Hematopoietic multipotent progenitor cell treated with erythropoietin and hydrocortisone succinate and interleukin-3 and kit ligand, for 6 days (in vitro differentiated cells): Measurements from ENCODE around the gene ZNF747.
"Not testable (repeated sequence)": the region's sequence is repeated elsewhere in the genome, so short reads cannot be mapped to it uniquely, and the experiment has no call there.

ENCODE experiments used
- DNase-seq: peaks from one replicate; pipeline ENCODE4 v3.0.0-alpha.2; 2015

Gene ZNF747

DNA sequence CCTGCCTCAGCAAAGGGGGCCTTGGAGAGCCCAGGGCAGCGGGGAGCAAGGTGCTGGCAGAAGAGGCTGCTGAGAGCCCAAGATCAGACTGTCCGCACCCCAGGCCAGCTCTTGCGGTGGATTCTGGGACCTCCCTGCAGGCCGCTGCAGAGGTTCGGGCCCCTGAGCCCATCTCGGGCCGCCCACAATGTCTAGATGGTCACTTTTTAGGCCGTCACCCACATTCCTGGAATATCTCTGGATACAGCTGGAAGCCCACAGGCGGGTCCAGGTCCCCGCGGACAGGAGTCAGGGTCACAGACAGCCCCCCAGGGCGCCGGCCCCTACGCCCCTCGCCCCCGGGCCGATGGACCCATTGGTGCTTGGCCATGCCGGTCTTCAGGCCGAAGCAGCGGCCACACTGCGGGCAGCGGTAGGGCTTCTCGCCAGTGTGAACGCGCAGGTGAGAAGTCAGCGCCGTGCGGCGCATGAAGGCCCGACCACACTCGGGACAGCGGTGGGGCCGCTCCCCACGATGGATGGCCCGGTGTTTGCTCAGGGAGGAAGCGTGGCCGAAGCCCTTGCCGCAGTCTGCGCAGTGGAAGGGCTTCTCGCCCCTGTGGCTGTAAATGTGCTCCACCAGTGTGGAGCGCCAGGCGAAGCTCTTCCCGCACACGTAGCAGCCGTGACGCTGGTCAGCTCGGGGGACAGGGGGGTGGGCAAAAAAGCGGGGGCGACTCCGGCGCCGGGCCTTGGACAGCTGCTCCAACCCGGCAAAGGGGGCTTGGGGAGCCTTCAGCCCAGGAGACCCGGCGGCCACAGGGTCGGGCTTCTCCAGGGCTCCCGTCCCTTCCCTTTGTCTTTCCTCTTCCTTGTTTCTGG is 2.1 kb downstream of the ZNF747 start:
- DNase-seq, result no peak

DNA sequence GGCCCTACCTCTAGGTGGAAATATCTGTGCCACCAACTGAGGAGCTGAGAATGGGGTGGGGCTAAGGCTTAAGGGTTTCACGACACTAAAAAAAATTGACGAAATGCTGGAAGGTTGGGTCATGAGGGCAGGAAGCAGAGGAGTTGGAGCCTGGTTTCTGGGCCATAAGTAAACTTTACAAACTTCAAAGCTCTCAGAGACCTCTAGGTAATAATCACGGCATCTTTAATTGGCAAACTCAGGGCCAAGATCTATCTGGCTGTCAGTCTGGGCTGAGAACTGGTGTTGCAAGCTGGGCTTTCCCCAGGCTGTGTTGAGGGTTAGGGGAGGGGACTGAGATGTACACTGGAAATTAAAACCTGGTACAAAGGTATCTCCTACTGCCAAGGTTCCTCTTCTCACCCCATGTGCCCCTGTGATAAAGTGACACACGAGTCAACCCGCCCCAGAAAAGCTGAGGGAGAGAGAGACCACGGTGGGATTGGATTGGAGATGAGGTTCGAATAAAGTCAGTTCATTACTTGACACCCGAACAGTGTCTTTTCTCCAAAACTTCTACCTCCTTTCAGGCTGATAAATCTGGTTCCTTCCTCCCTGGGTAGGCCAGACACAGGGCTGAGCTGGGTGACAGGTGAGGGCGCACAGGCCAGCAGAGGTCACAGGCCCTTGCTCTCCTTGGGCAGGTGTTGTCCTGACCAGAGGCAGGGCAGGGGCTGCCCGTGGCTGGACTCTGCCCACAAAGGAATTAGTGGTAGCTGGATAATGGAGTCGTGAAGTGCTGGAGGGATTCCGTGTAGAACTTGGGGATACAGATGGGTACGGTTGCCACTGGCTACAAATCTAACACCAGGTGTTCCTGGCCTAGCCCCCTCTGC is 4.3 kb downstream of the ZNF747 start:
- DNase-seq, result peak; percentile 38

DNA sequence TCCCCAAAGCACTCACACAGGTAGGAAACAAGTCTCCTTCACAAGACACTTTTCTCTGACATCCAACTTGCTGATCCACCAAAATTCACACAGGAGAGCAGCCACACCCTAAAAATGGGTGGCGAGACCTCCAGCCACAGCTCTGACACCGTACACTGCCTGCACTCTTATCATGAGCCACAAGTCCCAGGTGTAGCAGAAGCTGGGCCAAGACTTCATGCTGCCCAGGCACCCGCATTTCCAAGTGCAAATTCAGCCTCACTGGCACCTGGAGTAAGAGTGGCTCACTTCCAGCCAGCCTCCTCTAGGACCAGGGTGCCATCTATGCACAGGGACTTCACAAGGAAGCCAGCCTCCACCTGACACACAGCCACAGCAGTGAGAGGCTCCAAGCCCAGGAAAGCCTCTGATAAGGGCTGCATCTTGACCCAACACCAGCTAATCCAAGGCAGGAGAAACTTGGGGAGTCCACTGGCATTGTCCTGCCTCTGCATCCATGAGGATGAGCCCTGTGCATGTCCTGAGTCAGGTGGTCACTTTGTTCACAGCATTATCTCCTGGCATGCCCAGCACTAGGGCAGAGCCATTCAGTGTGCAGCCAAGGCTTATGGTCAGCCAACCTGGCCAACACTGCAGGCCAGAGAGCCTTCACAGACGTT is 5.7 kb downstream of the ZNF747 start:
- DNase-seq, result peak; percentile 68

DNA sequence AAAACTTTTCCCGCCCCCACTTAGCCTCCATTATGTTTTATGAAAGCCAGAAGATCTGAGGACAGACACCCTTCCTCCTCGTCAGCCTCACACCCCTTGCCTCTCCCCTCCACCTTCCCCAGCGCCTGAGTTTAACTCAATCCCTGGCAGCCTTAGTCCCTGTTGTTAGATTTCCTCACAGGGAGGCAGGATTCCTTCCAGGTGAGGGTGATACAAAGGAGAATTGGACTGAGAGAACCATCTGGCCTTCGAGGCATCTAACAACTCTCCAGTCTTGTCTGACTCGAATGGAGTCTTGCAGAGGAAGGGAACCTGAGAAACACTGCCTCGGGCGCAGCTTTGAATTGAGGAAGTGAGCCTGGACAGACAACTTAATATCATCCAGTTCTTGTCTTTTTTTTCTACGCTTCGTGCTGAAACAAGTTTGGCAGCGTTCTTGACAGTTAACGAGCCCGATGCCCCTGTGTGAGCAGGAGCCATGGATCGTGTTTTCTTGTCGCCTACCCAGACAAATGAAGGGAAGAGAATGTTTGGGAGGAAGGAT is 7.0 kb downstream of the ZNF747 start:
- peak; percentile 78 for DNase-seq

DNA sequence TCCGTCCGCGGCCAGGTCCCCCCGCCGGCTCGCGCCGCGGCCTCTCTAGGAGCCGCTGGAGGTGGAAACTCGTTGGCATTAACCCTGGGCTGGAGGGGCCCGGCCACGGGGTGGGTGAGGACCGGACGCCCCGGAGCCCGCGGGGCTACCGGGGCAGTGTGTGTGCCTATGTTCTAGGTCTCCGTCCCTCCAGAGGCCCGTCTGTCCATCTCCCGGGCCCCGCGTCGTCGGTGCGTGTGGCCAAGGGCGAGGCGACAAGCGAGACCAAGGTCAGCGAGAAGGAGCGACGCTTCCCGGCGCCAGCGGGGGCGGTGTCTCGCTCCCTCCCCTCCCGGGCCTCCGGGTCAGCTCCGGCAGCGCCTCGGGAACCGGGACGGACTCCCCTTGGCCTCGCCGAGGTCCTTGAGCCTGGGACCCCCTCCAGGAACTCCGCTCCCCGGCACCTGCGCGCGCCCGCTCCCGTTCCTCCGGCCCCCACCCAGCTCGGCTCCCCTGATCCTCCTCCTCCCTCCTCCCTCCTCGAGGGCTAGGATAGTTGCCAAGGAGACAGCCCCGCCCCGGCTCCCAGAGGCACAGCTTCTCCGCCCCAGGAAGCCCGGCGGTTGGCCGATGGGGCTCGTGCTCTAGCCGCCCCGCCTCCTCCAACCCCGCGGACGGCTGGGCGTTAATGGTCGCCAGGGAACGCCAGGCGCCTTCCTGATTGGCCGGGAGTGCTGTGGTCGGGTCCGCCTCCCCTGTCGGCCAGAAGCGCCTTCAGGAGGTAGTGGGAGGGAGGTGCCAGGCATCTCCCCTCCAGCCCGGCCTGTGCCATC is 7.6 kb downstream of the ZNF747 start:
- DNase-seq, result peak; percentile 99

DNA sequence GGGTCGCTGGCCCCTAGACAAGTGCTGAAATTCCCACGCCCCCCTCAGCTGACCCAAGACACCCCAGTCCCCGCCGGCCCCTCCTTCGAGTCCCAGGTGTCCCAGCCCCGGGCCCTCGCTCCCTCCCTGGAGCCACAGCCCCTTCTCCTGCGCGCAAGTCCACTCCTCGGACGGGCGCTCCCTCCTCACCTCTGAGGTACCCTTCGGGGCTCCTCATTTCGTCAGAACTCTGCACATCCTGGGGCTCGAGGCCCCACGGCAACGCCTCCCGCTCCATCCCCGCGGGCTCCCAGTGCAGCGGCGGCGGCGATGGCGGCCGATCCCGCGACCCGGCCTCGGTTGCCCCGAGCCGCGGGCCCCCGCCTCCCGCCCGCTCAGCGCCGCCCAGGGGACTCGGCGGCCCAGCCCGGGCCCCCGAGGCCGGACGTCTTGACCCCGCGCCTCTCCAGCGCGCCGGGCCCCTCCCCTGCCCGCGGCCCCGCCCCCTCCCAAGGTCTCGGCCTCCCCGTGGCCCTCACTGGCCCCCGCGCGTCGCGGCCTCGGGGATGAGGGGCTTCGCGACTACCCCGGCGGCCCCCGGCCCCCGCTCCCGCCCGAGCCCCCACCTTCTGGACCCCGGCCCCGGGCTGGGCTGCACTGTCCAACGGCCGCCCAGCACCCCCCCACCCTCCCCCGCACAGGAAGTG is 8.4 kb downstream of the ZNF747 start, which contains the start of gene ZNF768:
TSS of gene ZNF768 (minus strand) at position 430 of the 686 bp plus-strand sequence. CDS start at position 277, 153 bp downstream.
- DNase-seq, result peak; percentile 56

DNA sequence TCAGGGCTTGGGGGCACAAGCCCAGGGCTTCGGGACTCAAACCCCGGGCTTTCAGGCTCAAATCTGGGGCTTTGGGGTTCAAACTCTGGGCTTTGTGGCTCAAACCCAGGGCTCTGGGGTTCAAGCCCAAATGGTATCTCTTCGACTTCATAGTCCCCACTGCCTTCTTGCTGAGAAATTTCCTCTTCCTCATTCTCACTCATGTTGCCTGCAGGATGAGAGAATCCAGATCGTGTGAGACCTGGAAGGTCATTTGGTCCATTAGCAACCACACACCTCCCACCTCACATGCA is 8.9 kb downstream of the ZNF747 start:
- no peak for DNase-seq

DNA sequence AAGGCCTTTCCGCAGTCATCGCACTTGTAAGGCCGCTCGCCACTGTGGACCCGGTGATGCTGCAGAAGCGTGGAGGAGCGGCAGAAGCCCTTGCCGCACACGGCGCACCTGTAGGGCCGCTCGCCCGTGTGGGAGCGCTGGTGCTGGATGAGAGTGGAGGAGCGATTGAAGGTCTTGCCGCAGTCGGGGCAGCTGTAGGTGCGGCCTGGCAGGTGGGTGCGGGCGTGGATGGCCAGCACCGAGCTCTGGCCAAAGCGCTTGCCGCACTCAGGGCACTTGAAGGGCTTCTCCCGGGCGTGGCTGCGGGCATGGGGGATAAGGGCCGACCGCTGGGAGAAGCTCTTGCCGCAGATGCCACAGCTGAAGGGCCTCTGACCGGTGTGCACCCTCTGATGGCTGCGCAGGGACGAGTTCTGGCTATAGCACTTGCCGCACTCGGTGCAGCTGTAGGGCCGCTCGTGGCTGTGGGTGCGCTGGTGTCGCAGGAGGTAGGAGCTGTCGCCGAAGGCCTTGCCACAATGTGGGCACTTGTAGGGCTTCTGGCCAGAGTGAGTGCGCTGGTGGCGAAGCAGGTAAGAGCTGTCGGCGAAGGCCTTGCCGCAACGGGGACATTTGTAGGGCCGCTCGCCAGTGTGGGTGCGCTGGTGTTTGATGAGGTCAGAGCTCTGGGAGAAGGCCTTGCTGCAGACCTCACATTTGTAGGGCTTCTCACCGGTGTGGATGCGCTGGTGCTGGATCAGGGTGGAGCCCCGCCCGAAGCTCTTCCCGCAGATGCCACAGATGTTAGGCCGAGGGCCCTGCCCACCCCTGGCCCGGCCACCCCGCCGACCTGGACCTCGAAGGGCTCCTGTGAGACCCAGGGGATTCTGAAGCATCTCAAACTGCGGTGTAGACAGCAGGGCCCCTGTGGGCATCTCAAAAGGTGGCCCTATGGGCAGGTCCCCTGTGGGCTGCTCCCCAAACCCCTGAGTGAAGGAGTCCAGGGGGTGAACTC is 9.8 kb downstream of the ZNF747 start:
- no peak for DNase-seq

DNA sequence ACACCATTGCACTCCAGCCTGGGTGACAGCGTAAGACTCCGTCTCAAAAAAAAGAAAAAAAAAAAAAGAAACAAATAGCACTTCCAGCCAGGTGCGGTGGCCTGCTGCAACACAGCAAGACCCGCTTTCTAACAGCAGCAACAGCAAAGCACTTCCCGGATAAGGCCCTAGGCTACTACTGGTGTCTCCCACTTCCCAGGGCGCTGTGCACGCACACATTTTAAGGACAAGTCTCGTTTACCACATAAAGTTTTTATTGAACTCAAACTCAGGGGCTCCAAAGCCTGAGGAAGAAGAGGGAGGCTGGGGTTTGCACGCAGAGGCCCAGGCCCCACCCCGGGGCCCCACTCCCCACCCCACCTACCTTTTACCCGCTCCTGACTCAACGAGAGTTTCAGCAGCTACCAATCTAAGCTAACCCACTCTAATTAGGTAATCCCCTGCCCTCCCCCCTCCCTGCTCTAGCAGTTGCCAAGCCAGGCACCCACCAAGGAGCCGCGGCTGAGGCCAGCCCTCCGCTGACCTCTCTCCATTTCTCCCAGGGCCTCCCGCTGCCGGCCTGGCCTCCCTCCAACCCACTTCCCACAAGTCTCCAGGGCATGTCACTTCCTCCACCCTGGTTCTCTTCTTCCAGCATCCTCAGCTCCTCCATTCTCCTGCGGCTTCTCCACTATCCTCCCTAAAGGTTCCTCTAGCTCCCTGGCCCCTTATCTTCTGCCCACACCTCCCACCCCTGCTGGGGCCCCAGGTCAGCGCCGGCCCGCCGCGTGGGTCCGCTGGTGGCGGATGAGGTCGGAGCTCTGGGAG is 10.7 kb downstream of the ZNF747 start:
- no peak for DNase-seq

DNA sequence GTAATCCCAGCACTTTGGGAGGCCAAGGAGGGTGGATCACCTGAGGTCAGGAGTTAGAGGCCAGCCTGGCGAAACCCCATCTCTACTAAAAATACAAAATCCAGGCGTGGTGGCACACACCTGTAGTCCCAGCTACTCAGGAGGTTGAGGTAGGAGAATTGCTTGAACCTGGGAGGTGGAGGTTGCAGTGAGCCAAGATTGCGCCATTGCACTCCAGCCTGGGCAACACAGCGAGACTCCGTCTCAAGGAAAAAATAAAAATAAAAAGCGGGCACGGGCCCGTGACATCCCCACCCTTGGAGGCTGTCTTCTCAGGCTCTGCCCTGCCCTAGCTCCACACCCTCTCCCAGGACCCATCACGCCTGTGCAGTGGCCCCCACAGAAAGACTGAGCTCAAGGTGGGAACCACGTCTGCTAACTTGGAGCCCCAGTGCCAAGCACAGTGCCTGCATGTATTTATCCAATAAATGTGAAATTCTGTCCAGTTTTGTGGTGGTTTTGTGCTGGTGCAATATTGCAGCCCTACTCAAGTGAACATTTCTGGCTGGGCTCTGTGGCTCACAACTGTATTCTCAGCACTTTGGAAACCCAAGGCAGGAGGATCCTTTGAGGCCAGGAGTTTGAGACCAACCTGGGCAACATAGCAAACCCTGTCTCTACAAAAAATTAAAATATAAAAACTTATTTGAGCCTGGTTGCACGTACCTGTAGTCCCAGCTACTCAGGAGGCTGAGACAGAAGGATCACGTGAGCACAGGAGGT is 11.8 kb downstream of the ZNF747 start:
- not testable (repeated sequence) for DNase-seq

DNA sequence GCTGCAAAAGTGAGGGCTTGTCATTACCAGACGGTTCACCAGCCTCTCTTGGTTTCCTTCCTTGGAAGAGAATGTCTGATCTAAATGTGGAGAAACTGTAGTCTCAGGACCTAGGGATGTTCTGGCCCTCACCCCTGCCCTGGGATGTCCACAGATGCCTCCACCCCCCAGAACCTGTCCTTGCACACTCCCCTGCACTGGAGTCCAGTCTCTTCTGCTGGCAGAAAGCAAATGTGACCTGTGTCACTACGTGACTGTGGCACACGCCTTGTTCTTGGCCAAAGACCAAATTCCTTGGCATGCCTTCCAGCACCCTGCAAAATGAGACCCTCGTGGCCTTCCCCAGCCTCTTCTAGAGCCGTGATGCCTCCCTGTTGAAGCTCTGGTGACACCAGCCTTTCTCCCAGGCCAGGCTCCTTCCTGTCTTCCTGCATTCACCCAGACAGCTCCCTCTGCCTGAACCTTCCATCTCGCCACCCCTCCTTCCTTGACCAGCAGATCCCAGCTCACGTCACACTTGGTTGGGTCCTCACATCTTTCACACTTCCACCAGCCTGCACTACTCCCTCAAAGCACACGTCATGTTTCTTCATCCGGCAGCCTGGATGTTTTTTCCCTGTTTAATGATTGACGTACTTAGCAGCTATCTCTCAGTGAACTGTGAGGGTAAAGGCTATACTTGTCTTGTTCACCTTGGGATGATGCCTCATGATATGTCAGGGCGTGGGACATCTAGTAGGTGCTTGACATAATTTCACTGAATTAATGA is 12.6 kb downstream of the ZNF747 start:
- peak; percentile 52 for DNase-seq

DNA sequence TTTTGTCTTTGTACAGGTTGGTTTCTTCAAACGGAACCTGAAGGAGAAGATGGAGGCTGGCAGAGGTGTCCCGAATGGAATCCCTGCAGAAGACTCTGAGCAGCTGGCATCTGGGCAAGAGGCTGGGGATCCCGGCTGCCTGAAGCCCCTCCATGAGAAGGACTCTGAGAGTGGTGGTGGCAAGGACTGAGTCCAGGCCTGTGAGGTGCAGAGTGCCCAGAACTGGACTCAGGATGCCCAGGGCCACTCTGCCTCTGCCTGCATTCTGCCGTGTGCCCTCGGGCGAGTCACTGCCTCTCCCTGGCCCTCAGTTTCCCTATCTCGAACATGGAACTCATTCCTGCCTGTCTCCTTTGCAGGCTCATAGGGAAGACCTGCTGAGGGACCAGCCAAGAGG is 13.2 kb downstream of the ZNF747 start:
- DNase-seq, result no peak

DNA sequence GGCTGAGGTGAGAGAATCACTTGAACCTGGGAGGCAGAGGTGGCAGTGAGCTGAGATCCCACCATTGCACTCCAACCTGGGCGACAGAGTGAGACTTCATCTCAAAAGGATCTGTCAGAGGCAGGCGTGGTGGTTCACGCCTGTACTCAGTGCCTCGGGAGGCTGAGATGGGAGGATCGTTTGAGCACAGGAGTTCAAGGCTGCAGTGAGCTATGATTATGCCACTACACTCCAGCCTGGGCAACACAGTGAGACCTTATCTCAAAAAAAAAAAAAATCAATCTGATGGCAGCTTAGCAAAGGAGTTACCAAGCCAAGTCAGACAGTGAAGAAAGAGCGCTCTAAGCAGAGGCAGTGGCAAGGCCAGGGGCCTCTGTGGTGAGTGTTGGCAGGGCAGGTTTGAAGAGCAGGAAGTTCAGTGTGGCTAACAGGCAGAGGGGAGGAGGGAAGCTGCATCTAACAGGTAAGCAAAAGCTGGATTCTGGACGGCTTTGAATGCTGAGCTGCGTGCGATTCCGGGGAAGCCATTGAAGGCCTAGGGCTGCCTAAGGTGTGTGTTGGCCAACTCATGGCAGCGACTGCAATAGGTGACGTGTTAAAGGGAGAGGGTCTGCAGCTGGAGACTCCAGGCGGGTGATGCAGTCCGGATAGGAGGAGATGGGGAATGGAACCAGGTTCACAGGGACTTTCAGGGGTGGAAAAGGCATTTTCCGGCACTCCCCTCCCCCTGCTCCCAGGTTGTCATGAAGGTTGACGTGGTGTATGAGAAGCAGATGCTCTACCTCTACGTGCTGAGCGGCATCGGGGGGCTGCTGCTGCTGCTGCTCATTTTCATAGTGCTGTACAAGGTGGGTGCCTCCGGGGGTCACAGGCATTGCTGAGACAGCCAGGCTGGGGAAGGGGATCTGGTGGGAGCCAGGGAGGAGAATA is 15.3 kb downstream of the ZNF747 start:
- DNase-seq, result no peak

DNA sequence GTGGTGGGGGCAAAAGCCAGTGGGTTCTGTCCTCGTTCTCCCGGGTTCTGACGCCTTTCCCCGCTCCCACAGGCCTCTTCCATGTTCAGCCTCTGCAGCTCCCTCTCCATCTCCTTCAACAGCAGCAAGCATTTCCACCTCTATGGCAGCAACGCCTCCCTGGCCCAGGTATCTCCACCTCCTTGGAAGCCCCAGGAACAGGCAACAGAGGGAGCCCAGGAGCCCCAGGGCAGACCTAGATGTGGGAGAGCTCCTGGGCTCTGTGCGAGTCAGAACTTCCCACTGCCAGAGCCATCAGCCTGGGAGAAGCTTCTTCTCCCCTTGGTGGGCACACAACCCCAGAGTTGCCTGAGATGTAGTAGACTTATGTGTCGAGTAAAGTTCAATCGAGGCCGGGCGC is 16.1 kb downstream of the ZNF747 start:
- DNase-seq, result no peak

DNA sequence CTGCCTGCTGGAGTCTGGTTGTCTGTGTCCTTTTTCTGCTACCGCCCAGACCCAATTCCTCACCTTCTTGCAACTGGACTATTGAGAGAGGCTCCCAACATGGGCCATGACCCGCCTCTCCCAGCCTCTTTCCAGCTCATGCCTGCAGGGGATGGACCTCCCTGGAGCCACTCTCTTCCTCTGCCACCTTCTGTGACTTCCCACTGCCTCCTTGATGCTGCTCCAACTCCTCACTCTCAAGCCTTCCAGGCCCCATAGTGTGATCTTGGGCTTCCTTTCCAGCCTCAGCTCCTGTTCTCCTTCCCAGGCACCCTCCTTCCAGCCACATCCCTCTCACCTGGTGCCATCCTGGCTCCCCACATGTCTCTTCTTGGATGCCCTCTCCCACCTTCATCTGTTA is 19.4 kb downstream of the ZNF747 start:
- DNase-seq, result no peak

DNA sequence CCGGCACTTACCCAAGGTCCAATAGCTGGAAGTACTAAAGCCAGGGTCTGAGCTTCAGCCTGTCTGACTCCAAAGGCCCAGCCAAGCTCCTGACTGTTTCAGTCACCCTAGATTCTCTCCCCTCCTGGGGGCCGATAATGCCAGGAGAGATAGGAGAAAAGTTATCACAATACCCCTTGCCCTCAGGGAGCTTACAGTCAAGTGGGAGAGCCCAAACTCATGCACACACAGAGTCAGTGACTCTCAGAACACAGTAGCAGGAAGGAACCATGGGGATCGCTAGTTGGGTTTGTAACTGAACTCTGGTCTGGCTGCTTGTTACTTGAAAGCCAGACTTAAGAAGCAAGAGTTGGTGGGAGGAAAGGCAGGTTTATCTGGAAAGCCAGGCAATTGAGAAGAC is 23.1 kb downstream of the ZNF747 start:
- DNase-seq, result no peak
